ENCODE data around the gene SPPL3. TPM values are rescaled to one million over a fixed set of nuclear protein-coding genes. Genes with fewer than 3 reads are reported as not detected.
A peak's percentile ranks its signal among the peaks of the same experiment; 100 is the strongest.

SPPL3 gene
- total RNA-seq, 4 donors from 2014 or later = 25.5 to 30.4 (median 29.0) TPM

DNA sequence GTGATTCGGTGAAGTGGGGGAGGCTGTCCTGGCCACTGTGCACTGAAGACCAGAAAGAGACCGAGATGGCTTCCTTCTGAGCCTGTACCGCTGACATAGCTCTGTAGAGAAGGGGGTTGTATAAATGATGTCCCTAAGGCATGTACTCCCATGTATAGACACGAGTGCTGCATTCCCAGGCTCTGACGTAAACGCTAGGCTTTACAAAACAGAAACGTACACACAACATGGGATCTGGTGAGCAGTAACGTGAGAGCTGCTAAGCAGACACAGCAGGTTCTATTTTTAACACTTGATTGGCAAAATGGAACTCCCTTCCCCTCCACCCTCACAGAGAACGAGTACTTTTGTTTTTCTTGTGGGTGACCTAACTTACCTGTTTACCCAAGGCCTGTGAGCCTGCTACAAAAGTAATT lies 142.6 kb downstream of the SPPL3 start:
- Histone ChIP-seq H3K4me3 (no peak overlapping the region), H3K9me3 (no peaks in the 10 kb centered on the region), H3K36me3 (peaks cover 0 to 55% (median 0%) of the 10 kb centered on the region in 3 donors), H3K27me3 (no peaks in the 10 kb centered on the region), H3K27ac (peak overlapping the region in 2 of 4 donors; percentile 62 to 87), H3K4me1 (peaks cover 0 to 18% (median 7%) of the 10 kb centered on the region in 4 donors)
- 24 to 40% methylated on average over 9 of the region's 9 CpGs for WGBS, 2 donors
- DNase-seq (ENCODE audit: low spot score in 2 of 2) = no peak
- TF ChIP-seq POLR2A (IDR thresholded peaks at IDR 0.05) (no peak), EP300 (IDR thresholded peaks at IDR 0.05) (peak; percentile 11 to 21)

DNA sequence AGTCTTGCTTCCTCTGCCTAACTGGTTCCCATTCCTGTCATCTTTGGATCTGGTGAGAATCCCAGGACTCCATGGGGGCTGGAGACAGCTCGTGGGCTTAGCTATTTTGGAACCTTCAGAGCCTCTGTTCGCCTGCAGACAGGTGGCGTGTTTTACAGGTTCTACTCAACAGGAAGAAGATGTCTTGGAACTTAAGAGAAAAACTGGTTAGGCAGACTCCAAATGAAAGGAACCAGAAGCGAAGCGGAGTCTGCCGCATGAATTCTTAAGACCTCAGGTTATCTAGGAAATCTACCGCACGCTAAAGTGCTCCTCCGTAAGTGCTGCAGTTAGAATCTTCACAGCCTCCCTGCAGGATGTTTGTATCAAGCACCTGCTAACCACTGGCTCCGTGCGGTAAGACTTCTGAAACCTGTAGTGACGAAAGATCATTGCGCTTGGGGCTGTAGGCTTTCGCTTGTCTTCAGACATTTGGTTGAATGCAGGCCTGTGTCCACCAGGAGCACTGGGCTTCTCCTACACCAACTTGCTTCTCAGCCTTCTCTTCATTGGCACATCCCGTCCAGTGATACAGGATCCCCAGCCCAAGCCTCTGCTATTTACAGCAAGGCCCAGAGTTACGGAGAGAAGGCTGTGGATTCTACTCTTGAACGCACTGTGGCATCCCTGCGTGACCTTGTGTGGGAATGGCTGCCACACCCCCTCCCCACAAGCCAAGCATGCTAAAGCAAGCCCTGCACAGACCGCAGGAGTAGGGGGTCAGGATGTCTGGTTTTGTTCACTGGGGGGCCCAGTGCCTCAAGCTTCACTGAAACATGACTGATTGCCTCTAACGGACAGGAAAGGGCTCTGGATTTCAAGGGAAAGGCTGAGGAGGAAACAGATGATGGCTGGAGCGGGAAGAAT lies 143.6 kb downstream of the SPPL3 start:
- H3K27ac ChIP-seq = peak overlapping the region in 2 of 4 donors; percentile 62 to 87
- H3K9me3 ChIP-seq = no peaks in the 10 kb centered on the region
- H3K27me3 ChIP-seq = no peaks in the 10 kb centered on the region
- TF ChIP-seq POLR2A (IDR thresholded peaks at IDR 0.05) (no peak), EP300 (IDR thresholded peaks at IDR 0.05) (no peak)
- TF ChIP-seq, protein P1, sequence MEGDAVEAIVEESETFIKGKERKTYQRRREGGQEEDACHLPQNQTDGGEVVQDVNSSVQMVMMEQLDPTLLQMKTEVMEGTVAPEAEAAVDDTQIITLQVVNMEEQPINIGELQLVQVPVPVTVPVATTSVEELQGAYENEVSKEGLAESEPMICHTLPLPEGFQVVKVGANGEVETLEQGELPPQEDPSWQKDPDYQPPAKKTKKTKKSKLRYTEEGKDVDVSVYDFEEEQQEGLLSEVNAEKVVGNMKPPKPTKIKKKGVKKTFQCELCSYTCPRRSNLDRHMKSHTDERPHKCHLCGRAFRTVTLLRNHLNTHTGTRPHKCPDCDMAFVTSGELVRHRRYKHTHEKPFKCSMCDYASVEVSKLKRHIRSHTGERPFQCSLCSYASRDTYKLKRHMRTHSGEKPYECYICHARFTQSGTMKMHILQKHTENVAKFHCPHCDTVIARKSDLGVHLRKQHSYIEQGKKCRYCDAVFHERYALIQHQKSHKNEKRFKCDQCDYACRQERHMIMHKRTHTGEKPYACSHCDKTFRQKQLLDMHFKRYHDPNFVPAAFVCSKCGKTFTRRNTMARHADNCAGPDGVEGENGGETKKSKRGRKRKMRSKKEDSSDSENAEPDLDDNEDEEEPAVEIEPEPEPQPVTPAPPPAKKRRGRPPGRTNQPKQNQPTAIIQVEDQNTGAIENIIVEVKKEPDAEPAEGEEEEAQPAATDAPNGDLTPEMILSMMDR (IDR thresholded peaks at IDR 0.05) = no peak
- H3K4me3 ChIP-seq = no peak overlapping the region
- DNase-seq (ENCODE audit: low spot score in 2 of 2) = no peak
- WGBS, 2 donors = 87 to 89% methylated on average over 21 of the region's 21 CpGs
- peaks cover 0 to 45% (median 0%) of the 10 kb centered on the region in 3 donors for H3K36me3 ChIP-seq
- peaks cover 0 to 18% (median 7%) of the 10 kb centered on the region in 4 donors for H3K4me1 ChIP-seq

DNA sequence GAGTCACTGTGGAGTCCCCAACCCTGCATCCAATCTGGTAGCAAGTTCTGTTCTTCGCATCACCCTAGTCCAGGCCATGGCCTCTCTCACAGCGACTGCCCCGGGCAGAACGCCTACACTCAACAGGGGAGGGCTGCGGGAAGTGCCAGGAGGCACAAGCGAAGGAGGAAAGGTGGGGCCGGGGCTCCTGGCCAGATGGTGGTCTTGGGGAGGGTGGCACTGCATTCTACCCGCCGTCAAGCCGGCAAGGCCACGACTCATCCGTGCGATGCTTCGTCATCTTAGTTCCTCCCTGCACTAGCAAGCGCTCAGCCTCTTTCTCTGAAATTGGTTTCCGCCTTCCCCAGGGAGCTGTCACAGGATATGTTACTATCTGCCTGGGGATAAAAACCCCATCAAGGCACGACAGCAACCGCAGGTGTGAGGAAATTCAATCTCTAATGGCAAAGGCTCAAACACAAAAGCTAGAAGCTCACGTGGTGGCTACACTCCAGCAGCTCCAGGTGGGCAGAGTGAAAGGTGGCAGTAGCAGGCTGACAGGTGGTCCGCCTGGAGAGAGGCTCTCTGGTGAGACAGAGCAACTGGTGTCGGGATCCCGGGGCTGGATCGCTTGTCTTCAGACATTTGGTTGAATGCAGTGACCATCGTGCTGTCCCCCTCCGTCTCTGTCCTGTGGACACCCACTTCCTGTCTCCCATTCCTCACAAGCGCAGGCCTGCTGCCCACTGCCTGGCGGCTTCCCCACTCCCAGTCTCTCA lies 144.4 kb downstream of the SPPL3 start:
- WGBS, 2 donors = 77 to 86% methylated on average over 27 of the region's 27 CpGs
- no peak for DNase-seq (ENCODE audit: low spot score in 2 of 2)
- no peak overlapping the region for H3K27ac ChIP-seq

DNA sequence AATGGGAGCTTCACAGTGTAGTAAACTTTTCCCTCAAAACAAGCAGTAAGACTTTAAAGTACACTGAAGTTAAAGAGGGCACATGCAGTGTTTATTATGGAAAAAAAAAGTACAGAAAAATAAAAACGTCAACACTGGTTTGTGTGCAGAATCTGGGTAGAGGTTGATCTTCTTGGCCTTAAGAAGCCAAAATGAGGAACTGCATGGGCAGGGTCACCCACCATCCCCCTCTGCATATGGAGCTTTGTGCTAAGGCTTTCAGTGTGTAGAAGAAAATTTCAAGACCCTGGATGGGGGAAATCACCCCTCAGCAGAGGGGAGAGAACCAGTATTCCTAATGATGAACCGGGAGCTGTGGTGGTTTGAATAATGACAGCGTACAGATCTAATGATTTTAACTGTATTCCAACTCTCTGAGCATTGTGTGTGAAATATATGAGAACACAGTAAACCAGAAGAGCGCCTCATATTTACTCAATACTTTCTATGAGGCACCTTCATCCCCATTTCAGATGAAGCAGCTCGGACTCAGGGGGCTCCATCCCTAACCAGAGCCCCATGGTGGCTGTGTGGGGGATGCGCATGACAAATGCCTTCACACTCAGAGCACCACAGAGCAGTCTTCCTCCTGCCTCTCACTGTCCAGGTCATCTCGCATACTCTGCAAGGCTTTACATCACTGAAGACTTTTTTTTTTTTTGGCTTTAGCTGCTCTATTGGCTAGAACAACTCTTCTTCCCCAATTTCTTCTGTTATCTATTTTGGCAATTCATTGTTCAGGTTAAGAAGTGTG lies 145.2 kb downstream of the SPPL3 start:
- TF ChIP-seq POLR2A (IDR thresholded peaks at IDR 0.05) = no peak
- TF ChIP-seq, protein P1 (IDR thresholded peaks at IDR 0.05) = no peak
- no peak for TF ChIP-seq EP300 (IDR thresholded peaks at IDR 0.05)
- H3K9me3 ChIP-seq = peaks cover 0 to 8% (median 0%) of the 10 kb centered on the region in 4 donors
- 82 to 92% methylated on average over 7 of the region's 7 CpGs for WGBS, 2 donors
- H3K36me3 ChIP-seq = peaks cover 0 to 29% (median 0%) of the 10 kb centered on the region in 3 donors
- H3K27me3 ChIP-seq = no peaks in the 10 kb centered on the region
- peaks cover 0 to 18% (median 7%) of the 10 kb centered on the region in 4 donors for H3K4me1 ChIP-seq
- H3K27ac ChIP-seq = no peak overlapping the region
- DNase-seq (ENCODE audit: low spot score in 2 of 2) = no peak
- H3K4me3 ChIP-seq = no peak overlapping the region

More for the DNA sequence above, 144.4 kb downstream of the SPPL3 start:
- TF ChIP-seq POLR2A (IDR thresholded peaks at IDR 0.05) = no peak
- TF ChIP-seq, protein P1 (IDR thresholded peaks at IDR 0.05) = no peak
- TF ChIP-seq EP300 (IDR thresholded peaks at IDR 0.05) = no peak
- peaks cover 0 to 4% (median 0%) of the 10 kb centered on the region in 4 donors for H3K9me3 ChIP-seq
- H3K4me3 ChIP-seq = no peak overlapping the region
- H3K4me1 ChIP-seq = peaks cover 0 to 18% (median 7%) of the 10 kb centered on the region in 4 donors
- H3K27me3 ChIP-seq = no peaks in the 10 kb centered on the region
- H3K36me3 ChIP-seq = peaks cover 0 to 37% (median 0%) of the 10 kb centered on the region in 3 donors

DNA sequence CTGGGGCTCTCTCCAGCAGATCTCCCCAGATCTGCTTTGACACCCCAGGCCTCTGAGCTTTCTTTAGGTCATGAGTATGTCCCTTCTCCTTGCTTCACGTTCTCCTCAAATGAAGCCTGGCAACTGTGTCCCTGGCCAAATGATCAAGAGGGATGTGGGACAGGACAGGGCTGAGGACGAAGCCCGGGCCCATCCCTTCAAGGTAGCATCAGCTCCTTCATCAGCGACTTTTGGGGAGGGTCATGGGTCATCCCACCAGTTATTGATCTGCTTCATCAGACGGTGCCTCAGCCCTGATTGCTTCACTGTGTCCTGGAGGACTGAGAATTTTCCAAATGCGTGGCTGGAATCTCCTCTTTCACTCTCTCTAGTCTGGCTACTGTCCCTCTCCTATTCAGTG lies 146.2 kb downstream of the SPPL3 start:
- Histone ChIP-seq H3K27ac (no peak overlapping the region), H3K36me3 (peaks cover 0 to 21% (median 0%) of the 10 kb centered on the region in 3 donors), H3K4me1 (peaks cover 0 to 17% (median 7%) of the 10 kb centered on the region in 4 donors), H3K4me3 (no peak overlapping the region), H3K9me3 (peaks cover 0 to 8% (median 0%) of the 10 kb centered on the region in 4 donors), H3K27me3 (no peaks in the 10 kb centered on the region)
- no peak for TF ChIP-seq EP300 (IDR thresholded peaks at IDR 0.05)
- TF ChIP-seq, protein P1 (IDR thresholded peaks at IDR 0.05) = no peak
- no peak for TF ChIP-seq POLR2A (IDR thresholded peaks at IDR 0.05)
- 82 to 91% methylated on average over 6 of the region's 6 CpGs for WGBS, 2 donors
- no peak for DNase-seq (ENCODE audit: low spot score in 2 of 2)

Measured in tibial nerve (tissue), 4 donors.